Measurements from ENCODE around the gene PDE4D.

- TF ChIP-seq CTCF (IDR thresholded peaks at IDR 0.05) (no peak), POLR2A (IDR thresholded peaks at IDR 0.05) (no peak)
Observed at GRCh38 chr5:59346982-59347381, 546.5 kb downstream of the PDE4D start.

Measured in right lobe of liver (tissue), 4 donors.